Measurements from ENCODE around the gene PRIMPOL.

Gene PRIMPOL

GRCh38 chr4:184688005-184688404 lies 38.5 kb downstream of the PRIMPOL start:
- Mint-ChIP-seq H3K4me3 (no peak overlapping the region), H3K36me3 (ENCODE audit: insufficient read depth) (peaks cover 11% of the 10 kb centered on the region), H3K27ac (no peak overlapping the region), H3K27me3 (no peaks in the 10 kb centered on the region), H3K9me3 (no peaks in the 10 kb centered on the region), H3K4me1 (ENCODE audit: low read depth in 2 of 2) (peaks cover 2 to 4% of the 10 kb centered on the region in 2 donors)
- no peak for ATAC-seq (replicated peaks)
- no peak for DNase-seq

GRCh38 chr4:184688447-184688846 lies 38.9 kb downstream of the PRIMPOL start:
- Mint-ChIP-seq H3K4me3 (no peak overlapping the region), H3K4me1 (ENCODE audit: low read depth in 2 of 2) (peaks cover 2 to 4% of the 10 kb centered on the region in 2 donors), H3K36me3 (ENCODE audit: insufficient read depth) (peaks cover 15% of the 10 kb centered on the region), H3K9me3 (no peaks in the 10 kb centered on the region), H3K27me3 (no peaks in the 10 kb centered on the region), H3K27ac (no peak overlapping the region)
- ATAC-seq (replicated peaks) (no peak), DNase-seq (no peak)

- no peaks in the 10 kb centered on the region for H3K27me3 Mint-ChIP-seq
- ATAC-seq (replicated peaks) = no peak
- no peak for DNase-seq
- H3K4me3 Mint-ChIP-seq = no peak overlapping the region
- no peaks in the 10 kb centered on the region for H3K9me3 Mint-ChIP-seq
- H3K36me3 Mint-ChIP-seq (ENCODE audit: insufficient read depth) = peaks cover 16% of the 10 kb centered on the region
- peaks cover 0 to under 1% of the 10 kb centered on the region in 2 donors for H3K4me1 Mint-ChIP-seq (ENCODE audit: low read depth in 2 of 2)
- no peak overlapping the region for H3K27ac Mint-ChIP-seq
Observed at GRCh38 chr4:184689681-184690080, 40.1 kb downstream of the PRIMPOL start.

- no peaks in the 10 kb centered on the region for H3K27me3 Mint-ChIP-seq
- no peak overlapping the region for H3K4me3 Mint-ChIP-seq
- peaks cover 18% of the 10 kb centered on the region for H3K36me3 Mint-ChIP-seq (ENCODE audit: insufficient read depth)
- H3K9me3 Mint-ChIP-seq = no peaks in the 10 kb centered on the region
- H3K27ac Mint-ChIP-seq = no peak overlapping the region
- DNase-seq (no peak), ATAC-seq (replicated peaks) (no peak)
- no peaks in the 10 kb centered on the region for H3K4me1 Mint-ChIP-seq (ENCODE audit: low read depth in 2 of 2)
Observed at GRCh38 chr4:184693056-184693455, 43.5 kb downstream of the PRIMPOL start.

DNA sequence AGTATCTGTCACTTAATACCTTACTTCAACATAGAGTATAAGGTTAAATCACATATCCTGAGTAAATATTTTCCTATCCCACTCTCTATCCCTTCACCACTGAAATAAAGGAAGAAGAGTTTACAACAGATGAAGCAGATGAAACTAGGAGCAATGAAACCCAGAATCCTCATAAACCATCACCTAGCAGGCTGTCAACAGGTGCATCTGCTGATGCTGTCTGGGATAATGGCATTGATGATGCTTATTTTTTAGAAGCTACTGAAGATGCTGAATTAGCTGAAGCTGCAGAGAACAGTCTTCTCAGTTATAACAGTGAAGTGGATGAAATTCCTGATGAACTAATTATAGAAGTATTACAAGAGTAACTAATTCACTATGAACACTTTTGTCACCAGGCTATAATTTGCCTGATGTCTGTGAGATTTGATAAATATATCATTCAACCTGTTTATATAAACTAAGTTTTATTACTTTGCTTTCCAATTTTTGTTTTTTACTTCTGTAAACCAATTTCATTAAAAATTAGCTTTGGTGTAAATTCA lies 44.9 kb downstream of the PRIMPOL start:
- Mint-ChIP-seq H3K27me3 (no peaks in the 10 kb centered on the region), H3K27ac (no peak overlapping the region), H3K36me3 (ENCODE audit: insufficient read depth) (peaks cover 18% of the 10 kb centered on the region), H3K4me1 (ENCODE audit: low read depth in 2 of 2) (no peaks in the 10 kb centered on the region), H3K9me3 (no peaks in the 10 kb centered on the region), H3K4me3 (no peak overlapping the region)
- ATAC-seq (replicated peaks) = no peak
- no peak for DNase-seq

- DNase-seq = no peak
- peak overlapping the region in 1 of 2 donors; percentile 77 for H3K27ac Mint-ChIP-seq
- no peaks in the 10 kb centered on the region for H3K4me1 Mint-ChIP-seq (ENCODE audit: low read depth in 2 of 2)
- ATAC-seq (replicated peaks) = no peak
- no peaks in the 10 kb centered on the region for H3K9me3 Mint-ChIP-seq
- H3K36me3 Mint-ChIP-seq (ENCODE audit: insufficient read depth) = peaks cover 18% of the 10 kb centered on the region
- no peaks in the 10 kb centered on the region for H3K27me3 Mint-ChIP-seq
- no peak overlapping the region for H3K4me3 Mint-ChIP-seq
Observed at GRCh38 chr4:184695178-184695896, 45.8 kb downstream of the PRIMPOL start.

DNA sequence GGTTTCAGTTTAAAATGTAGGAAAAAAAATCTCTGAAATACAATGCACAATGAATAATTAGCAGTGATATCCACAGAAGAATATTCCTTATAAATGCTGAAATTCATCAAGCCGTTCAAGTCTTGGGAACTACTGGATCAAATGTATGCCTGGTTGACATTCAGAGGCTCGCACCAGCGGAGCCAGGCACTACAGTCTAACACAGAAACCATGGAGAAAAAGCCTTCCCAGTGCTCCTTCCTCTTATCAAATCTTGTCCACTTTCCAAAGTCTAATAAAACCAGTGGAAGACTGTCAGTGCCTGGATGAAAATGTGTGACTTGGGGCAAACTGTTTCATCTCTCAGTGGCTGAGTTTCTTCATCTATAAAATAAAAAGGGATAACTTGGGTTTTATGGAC lies 48.4 kb downstream of the PRIMPOL start:
- Mint-ChIP-seq H3K36me3 (ENCODE audit: insufficient read depth) (peaks cover 12% of the 10 kb centered on the region), H3K27ac (no peak overlapping the region)

GRCh38 chr4:184699941-184700340 lies 50.4 kb downstream of the PRIMPOL start:
- ATAC-seq (replicated peaks) = no peak

More for the DNA sequence above, 48.4 kb downstream of the PRIMPOL start:
- ATAC-seq (replicated peaks) (no peak), DNase-seq (no peak)
- no peaks in the 10 kb centered on the region for H3K27me3 Mint-ChIP-seq
- H3K9me3 Mint-ChIP-seq = no peaks in the 10 kb centered on the region
- H3K4me3 Mint-ChIP-seq = no peak overlapping the region
- H3K4me1 Mint-ChIP-seq (ENCODE audit: low read depth in 2 of 2) = no peaks in the 10 kb centered on the region

GRCh38 chr4:184702114-184702513 lies 52.6 kb downstream of the PRIMPOL start:
- Mint-ChIP-seq H3K9me3 (no peaks in the 10 kb centered on the region), H3K4me1 (ENCODE audit: low read depth in 2 of 2) (no peaks in the 10 kb centered on the region), H3K36me3 (ENCODE audit: insufficient read depth) (peaks cover 8% of the 10 kb centered on the region), H3K27me3 (no peaks in the 10 kb centered on the region), H3K4me3 (no peak overlapping the region), H3K27ac (no peak overlapping the region)
- no peak for ATAC-seq (replicated peaks)
- no peak for DNase-seq

More at GRCh38 chr4:184699941-184700340, 50.4 kb downstream of the PRIMPOL start:
- Mint-ChIP-seq H3K27ac (no peak overlapping the region), H3K36me3 (ENCODE audit: insufficient read depth) (peaks cover 7% of the 10 kb centered on the region), H3K4me1 (ENCODE audit: low read depth in 2 of 2) (no peaks in the 10 kb centered on the region), H3K9me3 (no peaks in the 10 kb centered on the region), H3K4me3 (no peak overlapping the region), H3K27me3 (no peaks in the 10 kb centered on the region)
- no peak for DNase-seq

DNA sequence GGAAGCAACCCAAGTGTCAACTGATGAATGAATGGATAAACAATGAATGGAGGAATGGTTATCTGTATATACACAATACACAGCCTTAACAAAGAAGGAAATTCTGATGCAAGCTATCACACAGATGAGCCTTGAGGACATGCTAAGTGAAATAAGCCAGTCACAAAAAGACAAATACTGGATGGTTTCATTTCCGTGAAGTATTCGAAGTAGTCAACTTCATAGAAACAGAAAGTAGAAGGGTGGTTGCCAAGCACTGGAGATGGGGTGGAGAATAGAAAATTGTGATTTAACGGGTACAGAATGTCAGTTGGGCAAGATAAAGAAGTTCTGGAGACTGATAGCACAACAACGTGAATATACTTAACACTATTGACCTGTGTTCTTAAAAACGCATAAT lies 56.2 kb downstream of the PRIMPOL start:
- ATAC-seq (replicated peaks) (peak; percentile 33), DNase-seq (no peak)
- H3K36me3 Mint-ChIP-seq (ENCODE audit: insufficient read depth) = peaks cover 4% of the 10 kb centered on the region
- H3K9me3 Mint-ChIP-seq = no peaks in the 10 kb centered on the region
- peak overlapping the region in 1 of 2 donors; percentile 7 for H3K27ac Mint-ChIP-seq
- no peaks in the 10 kb centered on the region for H3K27me3 Mint-ChIP-seq
- H3K4me1 Mint-ChIP-seq (ENCODE audit: low read depth in 2 of 2) = no peaks in the 10 kb centered on the region
- H3K4me3 Mint-ChIP-seq = peak overlapping the region in 1 of 2 donors; percentile 45

DNA sequence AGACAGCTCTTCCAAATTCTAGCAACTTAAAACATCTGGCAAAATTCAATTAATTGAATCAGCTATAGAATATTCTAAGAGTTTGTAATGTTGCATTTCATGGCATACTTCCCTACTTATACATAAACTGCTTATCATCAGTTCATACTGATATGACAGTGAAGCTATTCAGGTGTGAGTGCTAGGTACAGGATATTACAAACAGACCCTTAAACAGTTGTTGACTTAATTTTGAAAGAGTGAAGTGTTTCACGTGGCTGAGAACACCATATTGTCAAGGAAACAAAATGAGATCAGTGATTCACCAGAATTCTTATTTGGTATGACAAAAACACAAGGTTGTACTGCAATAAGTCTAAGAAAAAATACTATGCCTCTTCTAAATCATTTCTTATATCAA lies 56.9 kb downstream of the PRIMPOL start:
- Mint-ChIP-seq H3K4me3 (no peak overlapping the region), H3K27me3 (no peaks in the 10 kb centered on the region), H3K9me3 (no peaks in the 10 kb centered on the region), H3K27ac (peak overlapping the region in 1 of 2 donors; percentile 66), H3K36me3 (ENCODE audit: insufficient read depth) (peaks cover 4% of the 10 kb centered on the region), H3K4me1 (ENCODE audit: low read depth in 2 of 2) (no peaks in the 10 kb centered on the region)
- DNase-seq = no peak
- ATAC-seq (replicated peaks) = no peak

- Mint-ChIP-seq H3K9me3 (no peaks in the 10 kb centered on the region), H3K36me3 (ENCODE audit: insufficient read depth) (no peaks in the 10 kb centered on the region), H3K27ac (no peak overlapping the region), H3K27me3 (no peaks in the 10 kb centered on the region), H3K4me3 (no peak overlapping the region), H3K4me1 (ENCODE audit: low read depth in 2 of 2) (no peaks in the 10 kb centered on the region)
- DNase-seq = no peak
- no peak for ATAC-seq (replicated peaks)
Observed at GRCh38 chr4:184712322-184712721, 62.8 kb downstream of the PRIMPOL start.

- DNase-seq = no peak
- no peaks in the 10 kb centered on the region for H3K9me3 Mint-ChIP-seq
- peaks cover 7% of the 10 kb centered on the region for H3K36me3 Mint-ChIP-seq (ENCODE audit: insufficient read depth)
- peak overlapping the region in 1 of 2 donors; percentile 47 for H3K27ac Mint-ChIP-seq
- ATAC-seq (replicated peaks) = no peak
- peaks cover 0 to 3% of the 10 kb centered on the region in 2 donors for H3K4me1 Mint-ChIP-seq (ENCODE audit: low read depth in 2 of 2)
- no peaks in the 10 kb centered on the region for H3K27me3 Mint-ChIP-seq
- no peak overlapping the region for H3K4me3 Mint-ChIP-seq
Observed at GRCh38 chr4:184713887-184714286, 64.3 kb downstream of the PRIMPOL start.

DNA sequence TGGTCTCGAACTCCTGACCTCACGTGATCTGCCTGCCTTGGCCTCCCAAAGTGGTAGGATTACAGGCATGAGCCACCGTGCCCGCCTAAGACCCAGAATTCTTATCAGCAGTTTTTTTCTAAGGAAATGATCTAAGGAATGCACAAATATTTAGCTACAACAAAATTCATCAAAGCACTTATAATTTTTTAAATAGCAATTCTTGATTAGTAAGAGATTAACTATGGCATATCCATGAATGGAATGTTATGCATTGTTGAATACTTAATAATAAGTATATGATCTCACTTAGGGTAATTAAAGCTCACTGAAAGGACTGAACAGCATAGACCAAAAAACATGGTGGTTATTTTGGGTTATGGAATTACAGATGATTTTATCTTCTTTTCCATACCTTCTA lies 66.0 kb downstream of the PRIMPOL start:
- H3K4me3 Mint-ChIP-seq = no peak overlapping the region
- no peak overlapping the region for H3K27ac Mint-ChIP-seq
- H3K9me3 Mint-ChIP-seq = peaks cover 0 to 7% of the 10 kb centered on the region in 2 donors
- DNase-seq (no peak), ATAC-seq (replicated peaks) (no peak)
- peaks cover 7% of the 10 kb centered on the region for H3K36me3 Mint-ChIP-seq (ENCODE audit: insufficient read depth)
- peaks cover 0 to 4% of the 10 kb centered on the region in 2 donors for H3K4me1 Mint-ChIP-seq (ENCODE audit: low read depth in 2 of 2)
- H3K27me3 Mint-ChIP-seq = no peaks in the 10 kb centered on the region
